NCI-H1694 (cell line): ENCODE results near the gene PSMA3.
"Not testable (repeated sequence)": the region's sequence is repeated elsewhere in the genome, so short reads cannot be mapped to it uniquely, and the experiment has no call there.

Source experiments
- DNase-seq: peaks from one replicate; lab custom pipeline; 2025; lab: John Stamatoyannopoulos, UW

PSMA3 gene

DNA sequence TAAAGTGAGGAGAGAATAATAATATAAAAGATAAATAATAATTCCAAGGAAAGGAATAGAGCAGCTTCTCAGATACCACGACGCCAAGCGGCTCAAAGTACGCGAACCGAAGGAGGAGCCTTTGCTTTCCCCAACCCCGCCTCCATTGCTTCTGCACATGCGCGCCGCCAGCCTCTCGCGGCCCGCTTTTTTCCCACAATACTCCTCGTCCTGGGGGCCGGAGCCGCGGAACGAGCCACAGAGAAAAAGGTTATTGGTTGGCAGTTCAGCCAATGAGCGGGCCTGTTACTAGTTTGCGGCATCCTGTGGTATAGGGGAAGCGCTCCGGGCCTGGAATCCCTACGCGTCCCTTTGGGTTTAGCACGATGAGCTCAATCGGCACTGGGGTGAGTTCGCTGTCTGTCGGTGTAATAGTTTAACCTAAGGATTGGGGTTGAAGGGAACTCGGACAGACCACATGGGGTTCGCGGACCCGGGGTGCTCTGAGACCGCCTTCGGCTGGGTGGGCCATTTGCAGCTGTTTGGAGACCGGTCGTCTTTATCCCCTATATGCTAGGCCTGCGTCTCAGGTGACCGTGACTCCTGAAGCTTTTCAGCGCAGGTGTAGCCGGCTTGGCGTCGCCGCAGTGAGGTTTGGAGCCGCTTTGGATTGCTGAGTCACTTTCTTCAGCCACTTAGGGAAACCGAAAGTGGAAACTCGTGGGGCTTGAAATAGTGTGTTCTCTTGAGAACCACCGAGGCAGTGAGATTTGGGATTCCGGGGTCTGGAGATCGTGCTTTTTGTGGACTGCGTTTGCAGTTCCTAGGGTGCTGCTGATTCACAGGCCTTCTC lies at the start of gene PSMA3:
PSMA3 (plus strand) TSS at position 288 of the 832 bp plus-strand sequence; CDS start at position 366, 78 bp downstream.
- peak; percentile 98 for DNase-seq

DNA sequence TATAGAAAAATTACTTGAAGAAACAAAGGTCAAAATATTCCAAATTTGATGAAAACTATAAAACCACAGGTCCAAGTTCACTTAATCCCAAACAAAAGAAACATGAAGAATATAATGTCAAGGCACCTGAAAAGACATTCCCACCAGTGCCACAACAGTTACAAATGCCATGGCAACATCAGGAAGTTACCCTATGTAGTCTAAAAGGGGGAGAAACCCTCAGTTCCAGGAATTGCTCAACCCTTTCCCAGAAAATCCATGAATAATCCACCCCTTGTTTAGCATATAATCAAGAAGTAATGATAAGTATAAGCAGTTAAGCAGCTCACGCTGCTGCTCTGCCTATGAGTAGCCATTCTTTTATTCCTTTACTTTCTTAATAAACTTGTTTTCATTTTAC lies 48.4 kb upstream of the PSMA3 start:
- DNase-seq, result no peak

DNA sequence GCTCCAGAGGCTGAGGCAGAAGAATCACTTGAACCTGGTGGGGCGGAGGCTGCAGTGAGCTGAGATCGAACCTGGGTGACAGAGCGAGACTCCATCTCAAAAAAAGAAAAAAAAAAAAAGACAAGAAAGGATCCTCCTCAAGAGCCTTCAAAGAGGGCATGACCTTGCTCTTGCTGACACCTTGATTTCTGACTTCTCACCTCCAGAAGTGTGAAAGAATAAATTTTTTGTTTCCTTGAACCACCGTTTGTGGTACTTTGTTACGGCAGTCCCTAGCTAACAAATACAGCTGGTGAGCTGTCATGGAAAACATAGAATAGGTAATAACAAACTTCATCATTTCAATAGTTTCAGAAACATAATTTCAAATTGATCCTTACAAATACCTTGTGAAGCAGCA lies 46.6 kb upstream of the PSMA3 start:
- no peak for DNase-seq

DNA sequence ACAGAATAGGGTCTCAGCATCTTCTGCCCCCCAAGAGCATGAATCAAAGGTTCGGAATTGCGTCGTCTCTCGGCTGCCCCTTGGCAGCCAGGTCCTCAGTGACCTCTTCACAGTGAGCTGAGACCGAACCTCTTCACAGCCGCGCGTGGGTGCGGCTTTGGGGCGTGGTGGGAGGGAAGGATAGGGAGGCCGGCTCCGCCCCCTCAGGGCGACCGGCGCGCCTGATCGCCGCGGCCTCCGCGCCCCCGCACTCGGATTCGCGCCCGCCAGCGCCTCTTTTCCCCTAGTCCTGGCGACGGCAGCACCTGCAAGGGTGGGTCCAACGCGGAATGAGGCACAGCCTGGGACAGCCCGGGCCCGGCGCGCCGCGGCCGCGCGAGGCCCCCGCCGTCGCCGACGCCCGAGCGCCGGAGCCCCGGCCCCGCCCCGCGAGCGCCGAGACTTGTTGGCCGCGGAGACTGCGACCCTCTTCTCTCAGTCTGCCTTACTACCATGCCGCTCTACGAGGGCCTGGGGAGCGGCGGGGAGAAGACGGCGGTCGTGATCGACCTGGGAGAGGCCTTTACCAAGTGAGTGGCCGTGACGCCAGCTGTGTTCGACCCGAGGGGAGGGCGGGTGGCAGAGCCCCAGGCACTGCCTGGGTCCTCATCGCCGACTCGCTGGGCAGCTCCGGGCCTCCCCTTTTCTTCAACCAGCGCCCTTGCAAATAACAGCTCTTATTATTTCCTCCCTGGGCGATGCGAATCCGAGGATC lies 44.7 kb upstream of the PSMA3 start, which contains the start of gene ACTR10:
ACTR10 (plus strand) TSS at position 424 of the 754 bp plus-strand sequence; CDS start at position 493, 69 bp downstream.
- DNase-seq, result peak; percentile 69

DNA sequence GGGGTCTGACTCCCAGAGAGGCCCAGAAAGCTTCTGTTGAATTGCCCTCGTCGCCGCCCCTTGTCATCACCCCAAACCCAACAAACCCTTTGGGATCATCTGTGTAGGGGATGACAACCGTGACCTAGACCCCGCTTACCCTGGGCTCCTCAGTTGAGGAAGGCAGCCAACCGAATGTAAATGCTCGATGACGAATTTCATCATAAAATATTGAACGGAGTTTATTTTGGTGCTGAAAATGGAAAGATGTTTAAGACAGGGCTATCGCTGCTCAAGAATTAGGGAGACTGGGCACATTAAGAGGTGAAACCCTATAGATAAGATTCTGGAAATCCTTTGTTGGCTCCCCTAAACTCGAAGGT lies 44.2 kb upstream of the PSMA3 start:
- no peak for DNase-seq

DNA sequence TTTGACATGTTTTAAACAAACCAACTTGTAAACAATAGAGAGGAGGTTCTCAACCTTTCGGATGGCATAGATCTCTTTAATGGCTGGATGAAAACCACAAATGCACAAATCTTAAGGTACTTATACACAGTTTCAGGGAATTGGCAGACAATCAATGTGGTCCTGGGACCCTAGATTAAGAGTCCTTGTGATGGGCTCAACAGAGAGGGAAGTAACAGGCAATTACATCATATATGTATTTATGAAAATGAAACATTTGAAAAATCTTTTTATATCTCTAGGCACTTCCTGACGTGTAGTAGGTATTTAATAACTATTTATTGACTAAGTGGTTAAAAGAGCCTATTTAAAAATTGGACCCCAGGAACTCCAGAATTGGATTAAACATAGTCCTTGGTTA lies 43.8 kb upstream of the PSMA3 start:
- DNase-seq, result no peak

DNA sequence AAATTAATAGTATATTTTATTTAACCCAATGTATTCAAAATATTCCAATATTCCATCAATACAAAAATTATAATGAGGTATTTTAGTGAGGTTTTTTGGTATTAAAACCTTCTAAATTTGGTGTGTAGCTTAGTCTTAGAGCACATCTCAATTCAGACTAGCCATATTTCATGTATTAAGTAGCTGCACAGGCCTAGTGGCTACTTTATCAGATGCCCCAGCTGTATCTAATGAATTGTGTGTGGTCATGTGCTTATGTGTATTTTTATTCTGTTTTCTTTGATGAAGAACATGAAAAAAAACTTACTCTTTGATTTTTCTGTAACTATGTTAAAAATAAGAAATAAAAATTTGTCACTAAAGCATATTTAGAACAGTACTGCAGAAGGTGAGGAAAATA lies 31.5 kb upstream of the PSMA3 start:
- no peak for DNase-seq

DNA sequence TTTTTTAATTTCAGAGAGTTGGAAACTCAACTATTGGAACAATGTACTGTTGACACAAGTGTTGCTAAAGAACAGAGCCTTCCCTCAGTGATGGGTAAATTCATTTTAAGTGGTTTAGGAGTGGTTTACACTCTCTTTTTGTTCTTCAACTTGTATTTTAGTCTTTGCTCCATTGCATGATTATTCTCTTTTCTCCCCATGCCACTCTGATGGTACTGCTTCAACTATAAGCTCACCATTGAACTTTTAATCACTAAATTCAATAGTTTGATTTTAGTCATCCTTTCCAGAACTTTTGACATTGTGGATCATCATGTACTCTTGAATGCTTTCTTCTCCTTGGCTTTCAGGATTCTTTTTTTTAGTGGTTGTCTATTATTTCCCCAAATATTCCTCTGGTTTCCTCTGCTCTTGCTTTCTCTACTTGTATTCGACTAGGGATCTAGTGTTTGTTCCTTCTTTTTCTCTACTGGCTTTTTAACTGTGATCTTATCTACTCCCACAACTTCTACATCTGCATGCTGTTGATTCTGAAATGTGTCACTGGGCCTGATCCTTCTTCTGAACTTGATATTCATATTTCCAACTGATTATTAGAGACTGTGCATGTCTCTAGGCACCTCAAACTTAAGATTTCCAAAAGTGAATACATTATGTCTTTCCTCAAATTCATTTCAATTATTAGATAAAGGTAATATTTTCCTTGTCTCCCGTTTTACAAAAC lies 29.3 kb upstream of the PSMA3 start:
- DNase-seq, result no peak

DNA sequence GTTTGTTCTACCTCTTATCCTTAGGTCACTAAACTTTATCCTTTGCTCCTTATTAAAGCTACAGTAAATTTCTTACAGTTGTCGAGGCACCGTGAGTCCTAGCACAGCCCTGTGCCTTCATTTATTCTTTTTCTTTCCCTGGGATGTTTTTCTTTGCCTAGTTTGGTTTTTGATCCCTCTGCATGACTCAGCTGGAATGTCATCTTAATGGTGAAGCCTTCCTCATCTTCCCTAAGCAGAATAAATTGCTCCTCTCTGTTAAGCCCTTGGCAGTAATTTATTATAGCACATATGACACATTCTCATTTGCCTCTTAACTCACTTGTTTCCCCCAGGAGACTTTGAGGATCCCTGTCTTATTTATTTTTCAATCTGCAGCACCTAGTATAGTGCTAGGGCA lies 28.1 kb upstream of the PSMA3 start:
- DNase-seq, result no peak

DNA sequence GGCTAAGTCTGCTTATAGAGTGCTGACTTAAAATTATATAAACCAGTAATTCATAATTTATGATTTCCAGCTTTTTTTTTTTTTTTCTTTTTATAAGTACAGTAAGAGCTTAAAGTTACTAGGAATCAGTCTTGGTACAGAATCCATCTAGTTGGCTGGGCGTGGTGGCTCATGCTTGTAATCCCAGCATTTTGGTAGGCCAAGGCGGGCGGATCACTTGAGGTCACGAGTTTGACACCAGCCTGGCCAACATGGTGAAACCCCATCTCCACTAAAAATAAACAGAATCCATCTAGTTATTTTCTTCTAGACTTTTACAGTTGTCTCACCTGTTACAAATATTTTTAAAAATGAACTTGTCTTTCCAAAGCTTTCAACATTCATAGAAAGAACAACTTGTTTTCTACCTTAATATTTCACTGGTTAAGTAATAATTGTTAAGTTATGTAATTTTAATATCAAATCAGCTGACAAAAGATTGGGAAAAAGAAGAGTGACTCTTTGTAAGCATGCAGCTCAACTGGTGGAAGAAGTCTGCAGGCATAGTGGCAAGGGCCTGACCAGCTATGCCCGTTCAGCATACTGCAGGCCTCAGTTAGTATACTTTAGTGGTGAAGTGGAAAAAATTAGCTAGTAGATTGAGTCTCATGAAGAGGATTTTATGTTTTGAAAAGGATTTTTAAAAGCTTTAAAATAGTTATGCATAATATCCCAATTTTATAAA lies 17.4 kb upstream of the PSMA3 start:
- no peak for DNase-seq

DNA sequence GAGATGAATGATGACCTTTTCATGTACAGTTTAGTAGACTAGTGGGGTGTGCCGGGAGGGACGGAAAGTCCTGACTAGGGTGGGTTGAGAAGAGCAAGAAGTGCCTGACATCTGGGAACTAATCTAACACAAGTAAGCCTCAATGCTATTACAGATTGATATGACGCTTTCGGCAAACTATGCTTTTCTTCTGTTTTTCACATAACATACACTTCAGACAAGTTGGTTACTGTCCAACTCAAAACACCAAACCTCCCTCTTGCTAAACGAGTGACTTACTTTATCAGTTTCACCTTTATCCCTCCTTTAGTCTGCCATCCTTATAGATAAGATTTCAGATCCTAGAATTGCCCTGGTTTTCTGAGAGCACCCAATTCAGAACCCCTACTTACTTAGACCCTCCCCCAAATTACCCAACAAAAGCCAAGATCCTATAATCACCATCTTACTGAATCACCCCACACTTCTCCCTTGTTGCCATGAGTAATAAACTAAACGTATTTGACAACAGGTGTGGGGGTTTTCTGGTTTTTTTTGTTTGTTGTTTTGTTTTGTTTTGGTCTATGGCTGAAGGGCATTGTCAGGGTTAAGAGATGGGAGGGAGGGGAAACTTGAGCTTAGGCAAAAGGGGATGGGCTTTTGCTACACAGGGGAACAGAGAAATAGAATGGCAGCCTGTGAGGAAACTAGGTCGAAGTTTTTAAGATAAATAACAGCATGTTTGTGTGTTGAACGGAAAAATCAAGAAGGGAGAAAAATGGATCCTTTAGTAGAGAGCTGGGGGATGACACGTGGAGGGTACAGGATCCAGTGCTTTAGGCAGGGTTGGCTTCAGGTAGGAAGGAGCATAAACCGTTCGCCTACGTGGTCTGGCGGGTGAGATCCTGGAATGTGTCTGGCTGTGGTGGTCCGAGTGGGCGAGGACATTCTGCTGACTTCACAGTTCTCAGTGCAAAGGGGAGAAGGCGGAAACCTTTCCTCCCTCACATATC lies 6.1 kb upstream of the PSMA3 start:
- no peak for DNase-seq

DNA sequence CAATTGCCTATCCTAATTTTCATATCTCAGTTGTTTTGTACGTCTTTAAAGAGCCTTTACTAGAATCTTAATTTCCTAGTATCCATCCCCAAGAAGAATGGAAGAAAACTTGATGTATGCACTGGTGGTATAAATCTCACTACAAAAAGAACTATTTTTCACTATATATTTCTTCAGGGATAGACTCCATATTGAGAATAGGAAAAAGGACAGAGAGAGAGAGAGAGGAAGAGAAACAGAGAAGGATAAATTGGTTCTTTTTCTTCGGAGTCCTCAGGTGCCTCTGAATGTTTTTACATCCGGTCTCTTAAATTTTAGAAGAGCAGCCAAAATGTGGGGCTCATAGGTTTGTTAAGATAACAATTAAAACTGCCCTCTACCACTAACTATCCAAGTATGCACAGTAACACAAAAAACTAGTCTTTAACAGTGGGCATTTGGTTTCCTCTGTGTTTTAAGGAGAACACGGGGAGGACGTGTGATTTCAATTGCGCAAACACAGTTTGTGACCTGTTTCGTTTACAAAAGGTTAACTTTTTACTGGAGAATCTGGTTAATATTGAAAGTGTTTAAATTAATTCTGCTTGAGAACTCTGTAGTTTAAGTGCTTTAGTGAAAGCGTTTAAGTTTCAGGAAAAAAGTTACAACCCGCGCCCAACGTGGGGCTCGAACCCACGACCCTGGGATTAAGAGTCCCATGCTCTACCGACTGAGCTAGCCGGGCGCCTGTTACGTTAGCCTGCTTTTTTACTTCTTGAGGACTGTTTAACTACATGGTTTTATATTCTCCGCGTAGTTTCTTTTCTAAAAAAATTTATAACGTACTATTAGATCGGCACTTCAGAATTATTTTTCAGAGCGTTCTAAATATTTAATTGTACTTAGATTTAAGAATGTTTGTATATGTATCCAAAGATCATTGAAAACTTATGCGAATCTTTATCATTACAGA lies 5.1 kb upstream of the PSMA3 start:
- DNase-seq, result peak; percentile 73

DNA sequence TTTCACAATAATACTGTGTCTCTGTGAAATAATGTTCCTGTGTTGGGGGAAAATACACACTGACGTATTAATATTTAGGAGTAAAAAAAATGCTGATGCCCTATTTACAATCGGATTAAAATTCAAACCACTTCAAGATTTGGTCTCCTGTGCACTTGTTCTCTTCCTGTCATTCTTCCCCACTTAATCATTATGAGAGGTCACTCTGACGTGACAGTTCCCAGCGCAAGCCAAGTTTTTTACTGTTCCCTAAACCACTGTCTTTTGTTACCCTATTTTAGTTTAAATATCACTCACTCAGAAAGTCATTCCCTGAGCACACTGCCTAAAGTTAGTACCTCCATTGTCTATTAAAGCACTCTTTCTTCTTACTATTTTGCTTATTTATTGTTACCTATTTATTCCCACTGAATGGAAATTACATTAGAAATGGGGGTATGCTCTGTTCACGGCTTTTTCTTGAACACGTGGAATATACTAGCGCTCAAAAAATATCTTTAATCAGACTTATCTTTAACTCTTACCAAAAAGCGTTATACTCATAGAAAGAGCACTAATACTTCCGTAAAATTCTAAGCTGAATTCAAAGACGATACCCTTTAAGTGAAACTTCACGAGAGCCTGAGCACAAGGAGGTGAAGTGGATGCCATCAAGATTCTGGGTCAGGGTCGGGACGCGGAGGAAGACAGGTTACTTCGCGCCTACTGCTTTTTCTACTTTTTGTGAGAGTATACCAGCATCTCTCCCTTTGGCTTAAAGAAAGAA lies 670 bp upstream of the PSMA3 start:
- DNase-seq, result no peak

DNA sequence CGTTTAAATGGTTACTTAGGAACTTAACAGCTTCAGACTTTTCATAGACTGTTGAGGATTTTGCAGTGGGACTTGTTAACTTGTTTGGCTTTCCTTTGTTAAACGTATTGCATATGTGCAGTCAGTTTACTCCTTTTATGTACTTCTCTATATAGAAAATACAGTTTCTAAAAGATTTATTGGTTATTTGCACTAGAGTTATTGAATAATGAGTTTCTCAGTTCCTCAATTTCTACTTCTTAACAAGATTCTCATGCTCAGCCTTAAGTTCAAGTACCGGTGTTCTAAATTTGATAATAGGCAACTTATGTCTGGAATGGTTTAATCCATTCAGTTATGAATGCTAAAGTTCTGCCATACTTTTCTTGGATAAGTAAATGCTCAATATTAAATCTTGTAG lies 919 bp downstream of the PSMA3 start:
- no peak for DNase-seq

DNA sequence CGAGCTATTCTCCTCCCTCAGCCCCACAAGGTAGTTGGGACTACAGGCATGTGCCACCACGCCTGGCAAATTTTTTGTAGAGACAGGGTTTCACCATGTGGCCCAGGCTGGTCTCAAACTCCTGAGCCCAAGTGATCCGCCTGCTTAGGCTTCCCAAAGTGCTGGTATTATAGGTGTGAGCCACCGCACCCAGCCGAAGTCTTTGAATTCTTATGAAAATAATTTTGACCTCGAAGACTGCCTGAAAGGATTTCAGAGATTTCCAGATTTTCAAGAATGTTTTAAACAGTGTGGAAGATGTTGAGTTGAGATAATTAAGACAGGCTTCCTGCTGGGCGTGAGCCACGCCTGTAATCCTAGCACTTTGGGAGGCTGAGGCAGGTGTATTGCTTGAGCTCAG lies 5.0 kb downstream of the PSMA3 start:
- DNase-seq, result no peak

DNA sequence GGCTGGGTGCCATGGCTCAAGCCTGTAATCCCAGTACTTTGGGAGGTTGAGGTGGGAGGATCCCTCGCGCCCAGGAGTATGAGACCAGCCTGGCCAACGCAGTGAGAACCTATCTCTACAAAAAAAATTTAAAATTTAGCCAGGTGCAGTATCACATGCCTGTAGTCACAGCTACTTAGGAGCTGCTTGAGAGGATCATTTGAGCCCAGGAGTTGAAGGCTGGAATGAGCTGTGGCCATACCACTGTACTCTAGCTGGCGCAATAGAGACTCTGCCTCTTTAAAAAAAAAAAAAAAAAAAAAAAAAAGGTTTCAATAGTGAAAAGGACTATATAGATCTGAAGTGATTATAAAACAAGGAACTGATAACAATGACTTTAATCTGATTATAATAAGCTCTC lies 13.5 kb downstream of the PSMA3 start:
- DNase-seq, result no peak

DNA sequence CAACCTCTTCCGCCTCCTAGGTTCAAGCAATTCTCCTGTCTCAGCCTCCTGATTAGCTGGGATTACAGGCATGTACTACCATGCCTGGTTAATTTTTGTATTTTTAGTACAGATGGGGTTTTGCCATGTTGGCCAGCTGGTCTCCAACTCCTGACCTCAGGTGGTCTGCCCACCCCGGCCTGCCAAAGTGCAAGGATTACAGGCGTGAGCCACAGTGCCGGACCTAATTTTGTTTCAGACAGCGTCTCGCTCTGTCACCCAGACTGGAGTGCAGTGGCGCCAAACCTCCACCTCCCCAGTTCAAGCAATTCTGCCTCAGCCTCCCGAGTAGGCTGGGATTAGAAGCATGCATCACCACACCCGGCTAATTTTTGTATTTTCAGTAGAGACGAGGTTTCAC lies 17.4 kb downstream of the PSMA3 start:
- not testable (repeated sequence) for DNase-seq

DNA sequence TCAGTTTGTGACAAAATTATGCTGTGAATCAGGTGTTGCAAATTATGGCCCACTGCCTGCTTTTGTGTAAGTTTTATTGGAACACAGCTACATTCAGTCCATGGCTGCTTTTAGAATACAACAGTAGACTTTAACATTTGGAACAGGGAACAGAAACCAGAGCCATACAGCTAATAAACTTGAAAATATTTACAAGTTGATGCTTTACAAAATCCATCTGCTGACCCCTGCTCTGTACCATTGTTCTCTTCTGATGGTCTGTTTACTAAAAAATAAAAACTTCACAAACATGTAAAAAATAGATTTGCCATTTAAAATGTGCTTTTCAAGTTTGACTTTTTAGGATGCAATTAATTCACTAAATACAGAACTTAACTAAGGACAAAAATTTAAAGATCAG lies 20.8 kb downstream of the PSMA3 start:
- DNase-seq, result no peak

DNA sequence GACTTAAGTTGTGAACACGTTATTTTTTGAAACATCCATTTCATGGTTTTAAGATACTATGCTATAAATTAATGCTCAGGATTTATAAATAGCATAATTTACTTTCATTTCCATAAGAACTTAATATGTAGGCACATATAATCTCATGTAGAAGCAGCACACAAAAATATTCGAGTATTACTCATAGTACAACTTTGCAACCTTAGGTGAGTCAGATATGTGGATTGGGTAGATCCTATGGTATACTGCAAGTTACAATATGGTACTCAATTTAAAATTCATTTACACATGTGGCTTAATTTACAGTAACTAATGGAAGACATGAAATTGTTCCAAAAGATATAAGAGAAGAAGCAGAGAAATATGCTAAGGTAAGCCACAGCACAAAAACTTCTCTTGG lies 26.0 kb downstream of the PSMA3 start:
- DNase-seq, result no peak
